GM12891 (cell line): Measurements from ENCODE around the gene ATN1.

ENCODE experiments used
- POLR2A ChIP-seq: IDR thresholded peaks from 2 replicates; pipeline ENCODE4 v1.6.1; 2011; ENCODE audit warnings: low read depth, low read length, control low read depth
- POLR2AphosphoS5 ChIP-seq: IDR thresholded peaks from 2 replicates; pipeline ENCODE4 v1.6.1; 2011; ENCODE audit warnings: low read depth, low read length, control low read depth
- SPI1 ChIP-seq: IDR thresholded peaks from 2 replicates; pipeline ENCODE4 v1.6.1; 2011; ENCODE audit warnings: low read depth, low read length, control low read depth

DNA sequence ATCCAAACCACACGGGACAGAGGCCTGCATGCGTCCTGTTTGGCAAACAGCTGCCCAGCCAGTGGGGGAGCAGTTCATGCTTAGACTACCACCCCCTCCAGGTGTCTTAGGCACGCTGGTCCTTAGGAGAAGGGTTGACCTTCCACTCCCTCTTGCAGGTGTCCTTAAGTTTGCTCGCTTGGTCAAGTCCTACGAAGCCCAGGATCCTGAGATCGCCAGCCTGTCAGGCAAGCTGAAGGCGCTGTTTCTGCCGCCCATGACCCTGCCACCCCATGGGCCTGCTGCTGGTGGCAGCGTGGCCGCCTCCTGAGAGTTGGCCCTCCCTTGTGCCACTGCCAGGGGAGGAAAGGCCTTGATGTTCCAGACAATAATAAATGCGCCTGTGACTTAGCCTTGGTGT, 17.9 kb downstream of the ATN1 start:
- TF ChIP-seq POLR2A (no peak; the same call in none of the 2 replicates), POLR2AphosphoS5 (no peak), SPI1 (no peak)
